NCI-H146 treated with DMSO at 0.1 percent for 48 hours (cell line): Measurements from ENCODE around the gene TNK1.

ENCODE experiments used
- DNase-seq: peaks from one replicate; lab custom pipeline; 2025; ENCODE audit not compliant: unreplicated experiment; lab: John Stamatoyannopoulos, UW

TNK1 gene

DNA sequence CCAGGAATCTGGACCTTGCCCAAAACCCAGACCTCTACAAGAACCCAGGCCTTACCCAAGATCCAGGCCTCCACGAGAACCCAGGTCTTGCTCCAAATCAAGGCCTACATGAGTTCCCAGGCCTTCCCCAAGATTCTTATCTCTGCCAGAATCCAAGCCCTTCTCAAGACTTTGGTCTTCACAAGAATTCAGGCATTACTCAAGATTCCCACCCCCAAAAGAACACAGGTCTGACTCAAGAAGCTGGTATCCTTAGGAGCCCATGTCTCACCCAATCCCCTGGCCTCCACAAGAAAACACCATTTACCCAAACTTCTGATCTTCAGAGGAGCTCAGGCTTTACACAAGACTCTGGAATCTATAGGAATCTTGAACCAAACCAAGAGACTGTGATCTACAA, 50.3 kb downstream of the TNK1 start:
- no peak for DNase-seq

DNA sequence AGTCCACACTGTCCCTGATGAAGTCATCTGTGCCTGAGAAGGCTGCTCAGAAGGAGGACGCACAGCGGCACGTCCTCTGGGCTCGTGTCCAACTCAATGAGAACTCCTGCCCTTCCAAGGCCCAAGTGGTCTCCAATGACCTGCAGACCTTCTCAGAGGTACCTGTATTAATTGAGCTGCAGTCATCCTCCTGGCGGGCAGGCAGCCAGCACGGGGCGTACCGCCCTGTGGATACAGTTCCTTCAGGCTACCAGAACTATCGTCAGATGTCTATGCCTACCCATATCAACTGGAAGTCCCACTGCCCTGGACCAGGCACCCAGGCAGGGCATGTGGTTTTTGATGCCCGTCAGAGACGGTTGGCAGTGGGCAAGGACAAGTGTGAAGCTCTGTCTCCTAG, 51.4 kb downstream of the TNK1 start:
- no peak for DNase-seq

DNA sequence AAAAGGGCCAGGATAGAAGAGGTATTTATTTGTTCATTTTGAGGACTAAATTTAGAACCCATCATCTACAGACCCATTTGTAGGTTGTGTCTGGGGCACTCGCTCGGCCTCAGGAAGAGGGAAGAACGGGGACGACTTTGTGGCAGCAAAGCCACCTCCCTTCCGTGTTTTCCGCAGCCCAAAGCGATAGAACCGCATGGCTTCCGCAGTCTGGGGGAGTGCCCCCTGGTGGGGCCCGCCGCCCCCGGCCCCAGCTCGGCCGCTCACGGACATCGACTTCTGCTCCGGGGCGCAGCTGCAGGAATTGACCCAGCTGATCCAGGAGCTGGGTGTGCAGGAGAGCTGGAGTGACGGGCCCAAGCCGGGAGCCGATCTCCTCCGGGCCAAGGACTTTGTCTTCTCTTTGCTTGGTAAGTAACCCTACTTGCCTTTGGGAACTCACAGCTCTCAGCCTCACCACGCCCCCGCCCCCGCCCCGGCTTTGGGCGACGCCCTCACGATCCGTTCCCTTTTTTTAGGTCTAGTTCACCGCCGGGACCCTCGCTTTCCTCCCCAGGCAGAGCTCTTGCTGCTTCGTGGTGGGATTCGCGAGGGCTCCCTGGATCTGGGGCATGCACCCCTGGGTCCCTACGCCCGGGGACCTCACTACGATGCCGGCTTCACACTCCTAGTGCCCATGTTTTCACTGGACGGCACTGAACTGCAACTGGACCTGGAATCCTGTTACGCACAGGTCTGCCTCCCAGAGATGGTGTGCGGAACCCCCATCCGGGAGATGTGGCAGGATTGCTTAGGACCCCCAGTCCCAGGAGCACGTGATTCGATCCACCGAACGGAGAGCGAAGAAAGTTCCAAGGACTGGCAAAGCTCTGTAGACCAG, 55.0 kb downstream of the TNK1 start:
- no peak for DNase-seq

DNA sequence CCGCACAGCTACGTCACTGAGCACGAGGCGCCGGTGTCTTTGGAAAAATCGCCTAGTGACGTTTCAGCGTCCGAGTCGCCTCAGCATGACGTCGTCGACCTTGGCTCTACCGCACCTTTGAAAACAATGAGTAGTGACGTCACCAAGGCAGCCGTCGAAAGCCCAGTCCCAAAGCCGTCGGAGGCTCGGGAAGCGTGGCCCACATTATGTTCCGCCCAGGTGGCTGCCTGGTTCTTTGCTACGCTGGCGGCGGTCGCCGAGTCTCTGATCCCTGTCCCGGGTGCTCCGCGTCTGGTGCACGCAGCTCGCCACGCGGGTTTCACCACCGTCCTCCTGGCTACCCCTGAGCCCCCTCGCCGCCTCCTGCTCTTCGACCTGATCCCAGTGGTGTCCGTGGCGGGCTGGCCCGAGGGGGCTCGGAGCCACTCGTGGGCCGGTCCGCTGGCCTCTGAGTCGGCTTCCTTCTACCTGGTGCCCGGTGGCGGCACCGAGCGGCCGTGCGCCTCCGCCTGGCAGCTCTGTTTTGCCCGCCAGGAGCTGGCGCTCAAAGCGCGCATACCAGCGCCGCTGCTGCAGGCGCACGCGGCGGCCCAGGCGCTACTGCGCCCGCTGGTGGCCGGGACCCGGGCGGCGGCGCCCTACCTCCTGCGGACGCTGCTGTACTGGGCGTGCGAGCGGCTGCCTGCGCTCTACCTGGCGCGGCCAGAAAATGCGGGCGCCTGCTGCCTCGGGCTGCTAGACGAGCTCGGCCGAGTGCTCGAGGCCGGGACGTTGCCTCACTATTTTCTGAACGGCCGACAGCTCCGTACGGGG, 55.9 kb downstream of the TNK1 start:
- DNase-seq = no peak

DNA sequence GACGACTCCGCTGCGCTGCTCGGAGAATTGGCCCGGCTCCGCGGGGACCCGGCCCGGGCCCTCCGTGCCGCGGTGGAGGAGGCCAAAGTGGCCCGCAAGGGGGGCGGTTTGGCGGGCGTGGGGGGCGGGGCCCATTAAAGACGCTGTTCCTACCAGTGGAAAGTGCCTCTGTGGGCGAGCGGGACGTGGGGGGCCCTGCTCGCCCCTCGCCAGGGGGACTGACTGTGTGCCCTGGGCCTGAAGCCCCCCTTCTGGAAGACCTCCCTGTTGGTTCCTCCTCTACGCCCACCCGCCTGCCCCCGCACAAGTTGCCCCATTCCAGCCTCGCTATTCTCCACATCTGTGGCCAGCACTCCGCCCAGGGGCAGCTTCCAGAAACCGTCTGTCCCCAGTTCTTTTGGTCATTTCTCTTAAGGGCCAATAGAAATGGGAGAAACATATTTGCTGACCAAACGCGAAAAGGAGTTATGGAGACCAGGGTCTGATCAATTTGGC, 56.5 kb downstream of the TNK1 start:
- DNase-seq = no peak

DNA sequence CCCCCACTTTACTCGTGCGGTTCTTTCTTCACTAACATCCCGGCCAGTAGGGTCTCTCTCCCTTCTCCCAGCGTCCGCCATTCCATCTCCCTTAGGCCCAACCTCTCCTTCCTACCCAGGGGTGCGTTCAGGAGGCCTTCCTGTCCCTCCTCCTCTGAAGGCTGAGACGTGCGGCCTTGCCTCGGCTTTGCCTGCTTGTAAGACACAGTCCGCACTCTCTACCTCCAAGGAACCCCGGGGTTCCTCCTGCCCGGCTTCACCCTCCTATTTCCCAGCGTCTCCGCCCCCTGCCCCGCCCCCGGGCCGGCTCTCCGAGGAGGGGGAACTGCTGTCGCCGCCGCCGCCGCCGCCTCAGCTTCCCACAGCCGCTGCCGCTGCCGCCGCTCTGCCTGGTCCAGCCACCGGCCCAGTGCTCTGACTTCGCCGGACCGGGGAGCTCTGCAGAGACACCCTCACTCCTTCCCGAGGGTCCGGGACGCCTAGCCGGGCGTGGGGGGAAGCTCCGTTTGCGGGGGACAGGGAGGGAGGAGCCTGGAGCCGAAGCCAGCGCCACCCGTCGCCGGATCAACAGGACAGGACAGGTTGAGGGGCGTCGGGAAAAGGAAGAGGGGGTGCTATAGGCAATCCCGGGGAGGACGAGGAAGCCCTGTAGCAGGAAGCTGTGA, 57.2 kb downstream of the TNK1 start:
- no peak for DNase-seq

DNA sequence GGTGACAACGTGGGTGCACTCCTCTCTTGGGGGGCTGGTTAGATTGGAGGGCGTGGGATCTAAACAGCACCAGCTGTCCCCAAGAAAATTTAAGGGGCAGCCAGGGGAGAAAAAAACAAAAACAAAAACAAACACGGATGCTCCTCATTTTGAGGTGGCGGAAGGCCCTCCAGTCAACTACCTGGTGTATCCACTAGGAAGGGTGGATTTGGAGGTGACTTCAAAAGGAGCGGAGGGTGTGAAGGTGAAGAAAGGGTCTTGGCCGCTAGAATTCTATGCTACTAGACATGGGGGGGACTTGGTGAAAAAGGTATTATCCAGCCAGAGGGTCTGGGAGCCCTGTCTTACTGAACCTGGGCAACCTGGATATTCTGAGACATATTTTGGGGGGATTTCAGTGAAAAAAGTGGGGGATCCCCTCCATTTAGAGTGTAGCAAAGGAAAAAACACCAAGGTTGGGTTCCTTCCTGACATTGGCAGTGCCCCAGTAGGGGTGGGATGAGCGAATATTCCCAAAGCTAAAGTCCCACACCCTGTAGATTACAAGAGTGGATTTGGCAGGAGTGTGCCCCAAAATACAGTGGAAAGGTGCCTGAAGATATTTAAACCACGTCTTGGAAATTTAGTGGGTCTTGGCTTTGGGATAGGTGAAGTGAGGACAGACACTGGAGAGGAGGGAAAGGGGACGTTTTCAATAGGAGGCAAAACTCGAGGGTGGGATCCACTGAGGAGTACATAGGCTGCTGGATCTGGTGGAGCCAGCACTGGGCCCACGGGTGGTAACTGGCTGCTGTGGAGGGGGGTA, 58.0 kb downstream of the TNK1 start:
- DNase-seq = no peak
